Natural killer cell (primary cell): ENCODE data around the gene MACROD2. TPM values are rescaled to one million over a fixed set of nuclear protein-coding genes. Genes with fewer than 3 reads are reported as not detected.

Experiments
- ATAC-seq, 3 donors: fragments of 150-1000 bp in 2 of 3; fragments of 200-7000 bp in 1 of 3; cut with Tn5 transposase; 1 replicate in 1 of 3; 2 replicates in 2 of 3; pipeline ENCODE4 v1.10.0; 2021; ENCODE audit warnings: mild to moderate bottlenecking in 2 of 3, moderate library complexity in 2 of 3
- DNase-seq, 2 donors: peaks; one replicate each; pipeline versions ENCODE4 v3.0.0 to v3.0.0-alpha.2; 2013 to 2021; ENCODE audit warnings: mixed read lengths in 1 of 2
- H3K27ac ChIP-seq: one replicate; pipeline ENCODE4 v1.5.1; 2013; ENCODE audit warnings: mild to moderate bottlenecking, low read length
- H3K27me3 ChIP-seq: one replicate; pipeline ENCODE4 v1.6.1; 2013; ENCODE audit warnings: low read length; ENCODE audit not compliant: control insufficient read depth, insufficient read depth
- H3K36me3 ChIP-seq: one replicate; pipeline ENCODE4 v1.6.1; 2013; ENCODE audit warnings: low read length; ENCODE audit not compliant: control insufficient read depth, insufficient read depth
- H3K4me1 ChIP-seq: one replicate; pipeline ENCODE4 v1.6.1; 2013; ENCODE audit warnings: low read length; ENCODE audit not compliant: control insufficient read depth, insufficient read depth
- H3K4me3 ChIP-seq: one replicate; pipeline ENCODE4 v1.5.1; 2013; ENCODE audit warnings: low read length
- H3K9me3 ChIP-seq: one replicate; pipeline ENCODE4 v1.6.1; 2013; ENCODE audit warnings: low read length; ENCODE audit not compliant: control insufficient read depth, insufficient read depth
- H3K27ac Mint-ChIP-seq, 2 donors: one replicate each; pipeline ENCODE4 v1.8.0; 2022; ENCODE audit warnings: mild to moderate bottlenecking in 2 of 2, mixed read lengths in 2 of 2, moderate library complexity in 1 of 2
- H3K27me3 Mint-ChIP-seq, 2 donors: one replicate each; pipeline ENCODE4 v1.8.0; 2022; ENCODE audit warnings: low read depth in 2 of 2, mixed read lengths in 2 of 2
- H3K36me3 Mint-ChIP-seq: one replicate; pipeline ENCODE4 v1.8.0; 2022; ENCODE audit warnings: mixed read lengths
- H3K4me1 Mint-ChIP-seq, 2 donors: one replicate each; pipeline ENCODE4 v1.8.0; 2022; ENCODE audit warnings: mixed read lengths in 2 of 2
- H3K4me3 Mint-ChIP-seq: one replicate; pipeline ENCODE4 v1.8.0; 2022; ENCODE audit warnings: mild to moderate bottlenecking, moderate library complexity, mixed read lengths
- H3K9me3 Mint-ChIP-seq, 2 donors: one replicate each; pipeline ENCODE4 v1.8.0; 2022; ENCODE audit warnings: mixed read lengths in 2 of 2
- WGBS: methylation state at CpG from one replicate; pipeline ENCODE4 v1.1.7; 2013; ENCODE audit warnings: missing lambda C conversion rate; ENCODE audit not compliant: insufficient coverage; 5-methylcytosine and 5-hydroxymethylcytosine counted together
- intact Hi-C: fragments of 100-400 bp; cut with micrococcal nuclease; formaldehyde crosslinking; loops from one replicate; pipeline ENCODE4 v1.14.2; 2022
- total RNA-seq, 4 donors: library from RNA; stranded (reverse); fragments of 120-200 nt in 1 of 4; gene quantifications; one replicate each; pipeline versions ENCODE4 v1.2.3 to v1.2.4, GENCODE V29; 2013 to 2022
- TF ChIP-seq, protein P1 (sequence below): fragments of 200-600 bp; IDR thresholded peaks from one replicate; pipeline ENCODE4 v1.8.0; 2022; ENCODE audit warnings: antibody characterized with exemption

MACROD2 gene
- total RNA-seq, 3 donors from 2014 or later (not counting 1 experiment from before 2014, with no cell fraction given), result 0.19 to 0.88 TPM; not detected in 1

DNA sequence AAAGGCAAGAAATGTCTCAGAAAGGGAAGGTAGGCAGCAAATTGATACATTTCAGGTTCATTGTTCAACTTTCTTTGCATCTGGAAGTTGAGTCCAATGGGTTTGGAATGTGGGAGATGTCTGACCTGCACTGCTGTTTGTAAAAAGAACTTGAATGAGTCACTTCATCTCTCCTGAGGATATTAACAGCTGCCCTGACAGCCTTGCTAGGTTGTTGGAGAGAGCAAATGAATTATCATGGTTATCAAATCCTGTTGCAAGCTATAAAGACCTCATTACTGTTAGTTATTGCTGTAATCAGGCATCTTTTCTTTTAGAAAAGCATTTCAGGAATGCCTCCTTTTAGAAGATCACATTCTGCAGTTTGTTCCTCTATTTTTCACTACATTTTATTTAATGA is 365.1 kb downstream of the MACROD2 start:
- H3K4me1 ChIP-seq, result no peaks in the 10 kb centered on the region
- H3K9me3 Mint-ChIP-seq, result peaks cover 5 to 18% of the 10 kb centered on the region in 2 donors
- H3K4me1 Mint-ChIP-seq, result no peaks in the 10 kb centered on the region
- H3K9me3 ChIP-seq, result no peaks in the 10 kb centered on the region
- TF ChIP-seq, protein P1, sequence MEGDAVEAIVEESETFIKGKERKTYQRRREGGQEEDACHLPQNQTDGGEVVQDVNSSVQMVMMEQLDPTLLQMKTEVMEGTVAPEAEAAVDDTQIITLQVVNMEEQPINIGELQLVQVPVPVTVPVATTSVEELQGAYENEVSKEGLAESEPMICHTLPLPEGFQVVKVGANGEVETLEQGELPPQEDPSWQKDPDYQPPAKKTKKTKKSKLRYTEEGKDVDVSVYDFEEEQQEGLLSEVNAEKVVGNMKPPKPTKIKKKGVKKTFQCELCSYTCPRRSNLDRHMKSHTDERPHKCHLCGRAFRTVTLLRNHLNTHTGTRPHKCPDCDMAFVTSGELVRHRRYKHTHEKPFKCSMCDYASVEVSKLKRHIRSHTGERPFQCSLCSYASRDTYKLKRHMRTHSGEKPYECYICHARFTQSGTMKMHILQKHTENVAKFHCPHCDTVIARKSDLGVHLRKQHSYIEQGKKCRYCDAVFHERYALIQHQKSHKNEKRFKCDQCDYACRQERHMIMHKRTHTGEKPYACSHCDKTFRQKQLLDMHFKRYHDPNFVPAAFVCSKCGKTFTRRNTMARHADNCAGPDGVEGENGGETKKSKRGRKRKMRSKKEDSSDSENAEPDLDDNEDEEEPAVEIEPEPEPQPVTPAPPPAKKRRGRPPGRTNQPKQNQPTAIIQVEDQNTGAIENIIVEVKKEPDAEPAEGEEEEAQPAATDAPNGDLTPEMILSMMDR, result no peak
- DNase-seq (no peak), ATAC-seq (no peak)
- H3K4me3 ChIP-seq, result no peak overlapping the region
- H3K27me3 Mint-ChIP-seq, result no peaks in the 10 kb centered on the region
- H3K27ac Mint-ChIP-seq, result no peak overlapping the region
- intact Hi-C loops, result no loop called here
- no peak overlapping the region for H3K27ac ChIP-seq
- H3K36me3 Mint-ChIP-seq, result no peaks in the 10 kb centered on the region
- no peaks in the 10 kb centered on the region for H3K36me3 ChIP-seq
- no peak overlapping the region for H3K4me3 Mint-ChIP-seq
- no peaks in the 10 kb centered on the region for H3K27me3 ChIP-seq

DNA sequence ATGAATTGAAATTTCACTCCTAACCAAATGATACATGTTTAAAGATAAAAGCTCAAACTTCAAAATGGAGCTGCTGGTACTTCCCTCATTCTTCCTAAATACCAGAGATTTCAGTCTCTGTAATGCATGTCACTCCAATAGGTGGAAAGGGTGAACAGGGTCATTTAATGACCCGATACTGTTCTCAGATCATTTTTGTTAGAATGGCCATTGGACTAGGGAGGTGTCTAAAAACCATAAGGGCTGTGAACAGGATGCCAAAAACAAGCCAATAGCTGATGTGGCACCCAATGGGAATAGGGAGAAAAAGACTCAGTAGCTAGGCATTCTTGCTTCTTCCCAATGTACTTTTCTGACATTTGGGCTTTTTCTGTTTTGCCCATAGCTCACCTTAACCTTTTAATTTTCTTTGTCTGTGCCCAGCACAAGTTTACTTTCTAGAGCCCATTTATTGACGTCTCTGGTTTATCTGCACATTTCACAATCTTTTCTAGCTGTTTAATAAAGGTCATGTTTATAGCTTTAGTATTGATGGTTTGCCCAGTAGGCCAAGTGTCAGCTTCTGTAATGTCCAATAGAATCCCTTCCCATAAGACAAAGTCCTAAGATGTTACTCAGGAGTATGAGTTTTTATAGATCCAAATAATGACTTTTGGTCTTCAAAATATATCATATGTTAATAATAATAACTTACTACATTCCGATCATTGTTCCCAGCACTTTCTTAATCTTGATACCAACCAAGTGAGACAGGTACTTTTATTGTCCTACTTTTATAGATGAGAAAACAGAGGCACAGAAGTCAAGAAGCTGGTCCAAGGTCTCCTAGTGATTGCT is 366.4 kb downstream of the MACROD2 start:
- Histone ChIP-seq H3K9me3 (no peaks in the 10 kb centered on the region), H3K4me3 (no peak overlapping the region), H3K27ac (no peak overlapping the region), H3K4me1 (no peaks in the 10 kb centered on the region), H3K36me3 (no peaks in the 10 kb centered on the region), H3K27me3 (no peaks in the 10 kb centered on the region)
- H3K9me3 Mint-ChIP-seq, result peaks cover 7 to 23% of the 10 kb centered on the region in 2 donors
- 82% methylated on average over 1 of the region's 3 CpGs for WGBS
- no peaks in the 10 kb centered on the region for H3K27me3 Mint-ChIP-seq
- no peaks in the 10 kb centered on the region for H3K36me3 Mint-ChIP-seq
- no peak overlapping the region for H3K27ac Mint-ChIP-seq
- no peak overlapping the region for H3K4me3 Mint-ChIP-seq
- intact Hi-C loops, result no loop called here
- DNase-seq (no peak), ATAC-seq (no peak)
- TF ChIP-seq, protein P1, result no peak
- H3K4me1 Mint-ChIP-seq, result no peaks in the 10 kb centered on the region

GRCh38 chr20:14374196-14374595 is 378.9 kb downstream of the MACROD2 start:
- TF ChIP-seq, protein P1, result no peak
- no peaks in the 10 kb centered on the region for H3K9me3 ChIP-seq
- Mint-ChIP-seq H3K4me3 (no peak overlapping the region), H3K36me3 (peaks cover 11% of the 10 kb centered on the region), H3K9me3 (peaks cover 2 to 10% of the 10 kb centered on the region in 2 donors), H3K27me3 (no peaks in the 10 kb centered on the region), H3K4me1 (no peaks in the 10 kb centered on the region), H3K27ac (no peak overlapping the region)
- H3K27me3 ChIP-seq, result no peaks in the 10 kb centered on the region
- no peak overlapping the region for H3K27ac ChIP-seq
- H3K4me3 ChIP-seq, result no peak overlapping the region
- DNase-seq, result no peak
- H3K36me3 ChIP-seq, result no peaks in the 10 kb centered on the region
- WGBS, result 73% methylated on average over 3 of the region's 3 CpGs
- no peaks in the 10 kb centered on the region for H3K4me1 ChIP-seq
- ATAC-seq, result no peak
- intact Hi-C loops, result no loop called here
